ENCODE data around the gene SVOPL. TPM values are rescaled to one million over a fixed set of nuclear protein-coding genes. Genes with fewer than 3 reads are reported as not detected.

SVOPL gene
- total and polyA plus RNA-seq, 4 donors: 0.33 TPM; not detected in 3

DNA sequence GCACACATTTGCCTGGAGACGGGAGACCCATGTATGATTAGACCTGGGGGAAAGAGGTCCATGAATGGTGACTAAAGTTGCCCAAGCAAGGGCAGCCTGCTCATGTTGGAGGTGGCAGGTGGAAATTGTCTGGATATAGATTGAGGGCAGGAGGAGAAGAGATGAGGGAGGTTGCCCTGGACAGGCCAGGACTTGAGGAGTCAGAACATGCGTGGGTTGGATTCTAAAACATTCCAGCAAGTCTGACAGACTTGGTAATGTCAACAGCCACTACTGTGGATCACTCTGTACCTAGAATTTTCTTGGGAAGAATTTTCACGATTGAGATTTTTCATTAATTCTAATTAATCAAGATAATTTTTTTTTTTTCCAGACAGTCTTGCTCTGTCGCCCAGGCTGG, 19.1 kb upstream of the SVOPL start (continued):
- TF ChIP-seq EGR1 (IDR thresholded peaks at IDR 0.05; ENCODE audit: low read depth in 2 of 2) (no peak), HNF4G (IDR thresholded peaks at IDR 0.05) (no peak), FOXA1 (IDR thresholded peaks at IDR 0.05) (no peak), HNF4A (conservative IDR thresholded peaks at IDR 0.05) (no peak), RAD21 (IDR thresholded peaks at IDR 0.05) (no peak), NR2F2 (IDR thresholded peaks at IDR 0.05) (no peak)
- TF ChIP-seq, protein P1, sequence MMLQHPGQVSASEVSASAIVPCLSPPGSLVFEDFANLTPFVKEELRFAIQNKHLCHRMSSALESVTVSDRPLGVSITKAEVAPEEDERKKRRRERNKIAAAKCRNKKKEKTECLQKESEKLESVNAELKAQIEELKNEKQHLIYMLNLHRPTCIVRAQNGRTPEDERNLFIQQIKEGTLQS (IDR thresholded peaks at IDR 0.05): no peak
- TF ChIP-seq, protein P2, sequence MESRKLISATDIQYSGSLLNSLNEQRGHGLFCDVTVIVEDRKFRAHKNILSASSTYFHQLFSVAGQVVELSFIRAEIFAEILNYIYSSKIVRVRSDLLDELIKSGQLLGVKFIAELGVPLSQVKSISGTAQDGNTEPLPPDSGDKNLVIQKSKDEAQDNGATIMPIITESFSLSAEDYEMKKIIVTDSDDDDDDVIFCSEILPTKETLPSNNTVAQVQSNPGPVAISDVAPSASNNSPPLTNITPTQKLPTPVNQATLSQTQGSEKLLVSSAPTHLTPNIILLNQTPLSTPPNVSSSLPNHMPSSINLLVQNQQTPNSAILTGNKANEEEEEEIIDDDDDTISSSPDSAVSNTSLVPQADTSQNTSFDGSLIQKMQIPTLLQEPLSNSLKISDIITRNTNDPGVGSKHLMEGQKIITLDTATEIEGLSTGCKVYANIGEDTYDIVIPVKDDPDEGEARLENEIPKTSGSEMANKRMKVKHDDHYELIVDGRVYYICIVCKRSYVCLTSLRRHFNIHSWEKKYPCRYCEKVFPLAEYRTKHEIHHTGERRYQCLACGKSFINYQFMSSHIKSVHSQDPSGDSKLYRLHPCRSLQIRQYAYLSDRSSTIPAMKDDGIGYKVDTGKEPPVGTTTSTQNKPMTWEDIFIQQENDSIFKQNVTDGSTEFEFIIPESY (IDR thresholded peaks at IDR 0.05): no peak

DNA sequence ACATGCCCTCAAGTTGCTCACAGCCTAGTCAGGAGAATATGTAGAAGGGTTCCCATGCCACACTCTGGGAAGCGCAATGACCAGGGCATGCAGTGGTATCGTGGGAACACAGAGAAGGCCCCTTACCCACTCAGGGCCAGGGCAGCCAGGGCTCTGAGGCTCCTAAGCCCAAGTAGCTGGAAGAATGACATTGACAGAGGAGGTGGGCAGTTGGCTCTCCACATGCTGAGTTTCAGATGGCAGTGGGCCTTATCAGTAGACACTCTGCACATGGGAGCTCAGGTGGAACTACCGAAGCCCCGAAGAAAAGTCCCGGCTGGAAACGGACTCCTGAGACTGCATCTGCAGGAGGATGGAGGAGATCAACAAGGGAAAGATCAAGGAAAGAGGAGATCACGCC, 15.7 kb upstream of the SVOPL start:
- TF ChIP-seq, protein P3, sequence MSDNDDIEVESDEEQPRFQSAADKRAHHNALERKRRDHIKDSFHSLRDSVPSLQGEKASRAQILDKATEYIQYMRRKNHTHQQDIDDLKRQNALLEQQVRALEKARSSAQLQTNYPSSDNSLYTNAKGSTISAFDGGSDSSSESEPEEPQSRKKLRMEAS (IDR thresholded peaks at IDR 0.05): no peak
- TF ChIP-seq, protein P4, sequence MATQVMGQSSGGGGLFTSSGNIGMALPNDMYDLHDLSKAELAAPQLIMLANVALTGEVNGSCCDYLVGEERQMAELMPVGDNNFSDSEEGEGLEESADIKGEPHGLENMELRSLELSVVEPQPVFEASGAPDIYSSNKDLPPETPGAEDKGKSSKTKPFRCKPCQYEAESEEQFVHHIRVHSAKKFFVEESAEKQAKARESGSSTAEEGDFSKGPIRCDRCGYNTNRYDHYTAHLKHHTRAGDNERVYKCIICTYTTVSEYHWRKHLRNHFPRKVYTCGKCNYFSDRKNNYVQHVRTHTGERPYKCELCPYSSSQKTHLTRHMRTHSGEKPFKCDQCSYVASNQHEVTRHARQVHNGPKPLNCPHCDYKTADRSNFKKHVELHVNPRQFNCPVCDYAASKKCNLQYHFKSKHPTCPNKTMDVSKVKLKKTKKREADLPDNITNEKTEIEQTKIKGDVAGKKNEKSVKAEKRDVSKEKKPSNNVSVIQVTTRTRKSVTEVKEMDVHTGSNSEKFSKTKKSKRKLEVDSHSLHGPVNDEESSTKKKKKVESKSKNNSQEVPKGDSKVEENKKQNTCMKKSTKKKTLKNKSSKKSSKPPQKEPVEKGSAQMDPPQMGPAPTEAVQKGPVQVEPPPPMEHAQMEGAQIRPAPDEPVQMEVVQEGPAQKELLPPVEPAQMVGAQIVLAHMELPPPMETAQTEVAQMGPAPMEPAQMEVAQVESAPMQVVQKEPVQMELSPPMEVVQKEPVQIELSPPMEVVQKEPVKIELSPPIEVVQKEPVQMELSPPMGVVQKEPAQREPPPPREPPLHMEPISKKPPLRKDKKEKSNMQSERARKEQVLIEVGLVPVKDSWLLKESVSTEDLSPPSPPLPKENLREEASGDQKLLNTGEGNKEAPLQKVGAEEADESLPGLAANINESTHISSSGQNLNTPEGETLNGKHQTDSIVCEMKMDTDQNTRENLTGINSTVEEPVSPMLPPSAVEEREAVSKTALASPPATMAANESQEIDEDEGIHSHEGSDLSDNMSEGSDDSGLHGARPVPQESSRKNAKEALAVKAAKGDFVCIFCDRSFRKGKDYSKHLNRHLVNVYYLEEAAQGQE (IDR thresholded peaks at IDR 0.05): no peak
- TF ChIP-seq FOXA2 (IDR thresholded peaks at IDR 0.05) (no peak), HNF4G (IDR thresholded peaks at IDR 0.05) (no peak), NR2F2 (IDR thresholded peaks at IDR 0.05) (no peak), HNF4A (conservative IDR thresholded peaks at IDR 0.05) (no peak)
- TF ChIP-seq, protein P5, sequence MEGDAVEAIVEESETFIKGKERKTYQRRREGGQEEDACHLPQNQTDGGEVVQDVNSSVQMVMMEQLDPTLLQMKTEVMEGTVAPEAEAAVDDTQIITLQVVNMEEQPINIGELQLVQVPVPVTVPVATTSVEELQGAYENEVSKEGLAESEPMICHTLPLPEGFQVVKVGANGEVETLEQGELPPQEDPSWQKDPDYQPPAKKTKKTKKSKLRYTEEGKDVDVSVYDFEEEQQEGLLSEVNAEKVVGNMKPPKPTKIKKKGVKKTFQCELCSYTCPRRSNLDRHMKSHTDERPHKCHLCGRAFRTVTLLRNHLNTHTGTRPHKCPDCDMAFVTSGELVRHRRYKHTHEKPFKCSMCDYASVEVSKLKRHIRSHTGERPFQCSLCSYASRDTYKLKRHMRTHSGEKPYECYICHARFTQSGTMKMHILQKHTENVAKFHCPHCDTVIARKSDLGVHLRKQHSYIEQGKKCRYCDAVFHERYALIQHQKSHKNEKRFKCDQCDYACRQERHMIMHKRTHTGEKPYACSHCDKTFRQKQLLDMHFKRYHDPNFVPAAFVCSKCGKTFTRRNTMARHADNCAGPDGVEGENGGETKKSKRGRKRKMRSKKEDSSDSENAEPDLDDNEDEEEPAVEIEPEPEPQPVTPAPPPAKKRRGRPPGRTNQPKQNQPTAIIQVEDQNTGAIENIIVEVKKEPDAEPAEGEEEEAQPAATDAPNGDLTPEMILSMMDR (IDR thresholded peaks at IDR 0.05; ENCODE audit: low read depth, low read length, missing input control): no peak
- H3K27me3 ChIP-seq (ENCODE audit: control insufficient read depth in 4 of 4, insufficient read depth in 4 of 4, low read length in 3 of 4): no peaks in the 10 kb centered on the region
- no peak overlapping the region for H3K27ac ChIP-seq (ENCODE audit: low read depth in 1 of 2, low read length in 2 of 2)
- H3K4me3 ChIP-seq (ENCODE audit: low read depth in 1 of 3, low read length in 3 of 3): no peak overlapping the region
- no peak for DNase-seq (ENCODE audit: low spot score)
- WGBS: 96% methylated on average over 7 of the region's 7 CpGs
- H3K4me1 ChIP-seq (ENCODE audit: control insufficient read depth in 4 of 4, insufficient read depth in 4 of 4, low read length in 3 of 4): no peaks in the 10 kb centered on the region
- no peaks in the 10 kb centered on the region for H3K9me3 ChIP-seq (ENCODE audit: control insufficient read depth in 4 of 4, low read length in 3 of 4)
- H3K9ac ChIP-seq (ENCODE audit: low read depth in 1 of 2, low read length in 2 of 2): no peak overlapping the region
- H3K36me3 ChIP-seq (ENCODE audit: control insufficient read depth in 4 of 4, insufficient read depth in 3 of 4, low read depth in 1 of 4, low read length in 3 of 4): no peaks in the 10 kb centered on the region

DNA sequence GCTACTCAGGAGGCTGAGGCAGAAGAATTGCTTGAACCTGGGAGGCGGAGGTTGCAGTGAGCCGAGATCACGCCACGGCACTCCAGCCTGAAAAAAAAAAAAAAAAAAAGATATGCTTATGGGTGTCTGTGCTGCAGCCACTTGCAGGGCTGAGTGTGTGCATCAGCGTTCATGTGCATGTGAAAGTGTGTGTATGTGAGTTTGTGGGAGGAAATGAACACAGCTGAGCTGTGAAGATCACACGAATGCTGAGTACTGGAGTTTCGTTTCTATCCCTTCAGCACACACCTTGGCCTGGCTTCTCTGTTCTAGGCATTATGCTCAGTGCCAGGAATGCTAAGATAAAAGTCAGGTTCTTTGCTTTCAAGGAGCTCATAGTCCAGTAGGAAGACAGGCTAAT, 12.0 kb upstream of the SVOPL start:
- no peak for DNase-seq (ENCODE audit: low spot score)
- WGBS: 89% methylated on average over 7 of the region's 7 CpGs
- Histone ChIP-seq H3K27me3 (ENCODE audit: control insufficient read depth in 4 of 4, insufficient read depth in 4 of 4, low read length in 3 of 4) (no peaks in the 10 kb centered on the region), H3K4me3 (ENCODE audit: low read depth in 1 of 3, low read length in 3 of 3) (no peak overlapping the region), H3K36me3 (ENCODE audit: control insufficient read depth in 4 of 4, insufficient read depth in 3 of 4, low read depth in 1 of 4, low read length in 3 of 4) (no peaks in the 10 kb centered on the region), H3K9me3 (ENCODE audit: control insufficient read depth in 4 of 4, low read length in 3 of 4) (no peaks in the 10 kb centered on the region), H3K9ac (ENCODE audit: low read depth in 1 of 2, low read length in 2 of 2) (no peak overlapping the region), H3K27ac (ENCODE audit: low read depth in 1 of 2, low read length in 2 of 2) (no peak overlapping the region), H3K4me1 (ENCODE audit: control insufficient read depth in 4 of 4, insufficient read depth in 4 of 4, low read length in 3 of 4) (no peaks in the 10 kb centered on the region)
- TF ChIP-seq RXRA (IDR thresholded peaks at IDR 0.05): no peak
- TF ChIP-seq, protein P5 (IDR thresholded peaks at IDR 0.05; ENCODE audit: low read depth, low read length, missing input control): no peak
- TF ChIP-seq, protein P1 (IDR thresholded peaks at IDR 0.05): no peak
- TF ChIP-seq RAD21 (IDR thresholded peaks at IDR 0.05): no peak
- TF ChIP-seq, protein P2 (IDR thresholded peaks at IDR 0.05): no peak

All from liver (tissue), 9 donors.